Kasumi-1 (cell line): ENCODE measurements around the gene CSAD.
"Not testable (repeated sequence)": the region's sequence is repeated elsewhere in the genome, so short reads cannot be mapped to it uniquely, and the experiment has no call there.

ENCODE experiments used
- DNase-seq, 2 experiments: peaks; one replicate each; lab custom pipeline; 2025; lab: John Stamatoyannopoulos, UW

CSAD gene

GRCh38 chr12:53218551-53219291 is 38.0 kb upstream of the CSAD start:
- no peak for DNase-seq

- no peak for DNase-seq
These were observed 37.2 kb upstream of the CSAD start for GRCh38 chr12:53217931-53218307.

GRCh38 chr12:53217051-53217930 is 36.6 kb upstream of the CSAD start:
- DNase-seq, result peak in 1 of 2 experiments; percentile 20

GRCh38 chr12:53215497-53215896 is 34.8 kb upstream of the CSAD start:
- no peak for DNase-seq

- no peak for DNase-seq
These were observed 34.1 kb upstream of the CSAD start for GRCh38 chr12:53214687-53215455.

- no peak for DNase-seq
These were observed 33.5 kb upstream of the CSAD start for GRCh38 chr12:53214221-53214620.

- DNase-seq, result peak; percentile 78 to 79
These were observed 32.6 kb upstream of the CSAD start for GRCh38 chr12:53213348-53213747.

- no peak for DNase-seq
These were observed 32.2 kb upstream of the CSAD start for GRCh38 chr12:53212931-53213330.

- peak; percentile 39 to 47 for DNase-seq
These were observed 31.0 kb upstream of the CSAD start for GRCh38 chr12:53211476-53212381.

GRCh38 chr12:53210843-53211242 is 30.1 kb upstream of the CSAD start:
- no peak for DNase-seq

GRCh38 chr12:53208877-53209463 is 28.2 kb upstream of the CSAD start:
- peak; percentile 46 to 65 for DNase-seq

GRCh38 chr12:53208435-53208834 is 27.7 kb upstream of the CSAD start:
- DNase-seq, result no peak

- peak in 1 of 2 experiments; percentile 21 for DNase-seq
These were observed 26.3 kb upstream of the CSAD start, which contains the start of gene ITGB7 for GRCh38 chr12:53207042-53207441. TSS of gene ITGB7 (minus strand) at chr12:53207251. CDS start at chr12:53200443, 6,808 bp downstream.

- no peak for DNase-seq
These were observed 25.2 kb upstream of the CSAD start for GRCh38 chr12:53205747-53206419.

GRCh38 chr12:53204351-53204750 is 23.6 kb upstream of the CSAD start:
- DNase-seq, result no peak

GRCh38 chr12:53202316-53202715 is 21.6 kb upstream of the CSAD start:
- not testable (repeated sequence) for DNase-seq

- no peak for DNase-seq
These were observed 20.9 kb upstream of the CSAD start for GRCh38 chr12:53201639-53202038.

- no peak for DNase-seq
These were observed 20.4 kb upstream of the CSAD start for GRCh38 chr12:53201177-53201541.

GRCh38 chr12:53200458-53201176 is 19.9 kb upstream of the CSAD start:
- peak; percentile 54 to 80 for DNase-seq

GRCh38 chr12:53200107-53200457 is 19.4 kb upstream of the CSAD start:
- DNase-seq, result no peak
